Measurements from ENCODE around the gene FAM111A.
"Not testable (repeated sequence)": the region's sequence is repeated elsewhere in the genome, so short reads cannot be mapped to it uniquely, and the experiment has no call there.

The FAM111A gene

GRCh38 chr11:59135648-59136461 is 6.8 kb upstream of the FAM111A start:
- no peak for DNase-seq (ENCODE audit: low read depth)
- peak; percentile 100 for TF ChIP-seq CTCF (IDR thresholded peaks at IDR 0.05; ENCODE audit: control insufficient read depth, insufficient read depth, low read depth, low read length, missing control alignments)
- H3K4me3 ChIP-seq (ENCODE audit: control insufficient read depth, low read depth, low read length): no peak overlapping the region

- H3K4me3 ChIP-seq (ENCODE audit: control insufficient read depth, low read depth, low read length); DNase-seq (ENCODE audit: low read depth): not testable (repeated sequence)
Observed at GRCh38 chr11:59136551-59136950, 6.1 kb upstream of the FAM111A start.

- DNase-seq (ENCODE audit: low read depth): no peak
- no peak for TF ChIP-seq CTCF (IDR thresholded peaks at IDR 0.05; ENCODE audit: control insufficient read depth, insufficient read depth, low read depth, low read length, missing control alignments)
- no peak overlapping the region for H3K4me3 ChIP-seq (ENCODE audit: control insufficient read depth, low read depth, low read length)
Observed at GRCh38 chr11:59137190-59137589, 5.5 kb upstream of the FAM111A start.

GRCh38 chr11:59138643-59139042 is 4.0 kb upstream of the FAM111A start:
- no peak overlapping the region for H3K4me3 ChIP-seq (ENCODE audit: control insufficient read depth, low read depth, low read length)
- no peak for DNase-seq (ENCODE audit: low read depth)
- no peak for TF ChIP-seq CTCF (IDR thresholded peaks at IDR 0.05; ENCODE audit: control insufficient read depth, insufficient read depth, low read depth, low read length, missing control alignments)

- no peak overlapping the region for H3K4me3 ChIP-seq (ENCODE audit: control insufficient read depth, low read depth, low read length)
- no peak for DNase-seq (ENCODE audit: low read depth)
- no peak for TF ChIP-seq CTCF (IDR thresholded peaks at IDR 0.05; ENCODE audit: control insufficient read depth, insufficient read depth, low read depth, low read length, missing control alignments)
Observed at GRCh38 chr11:59141191-59141590, 1.5 kb upstream of the FAM111A start.

- peak overlapping the region; percentile 89 for H3K4me3 ChIP-seq (ENCODE audit: control insufficient read depth, low read depth, low read length)
- DNase-seq (ENCODE audit: low read depth): no peak
- no peak for TF ChIP-seq CTCF (IDR thresholded peaks at IDR 0.05; ENCODE audit: control insufficient read depth, insufficient read depth, low read depth, low read length, missing control alignments)
Observed at GRCh38 chr11:59141673-59142460, 789 bp upstream of the FAM111A start.

GRCh38 chr11:59144096-59144495 is 1.4 kb downstream of the FAM111A start:
- H3K4me3 ChIP-seq (ENCODE audit: control insufficient read depth, low read depth, low read length): peak overlapping the region; percentile 79
- TF ChIP-seq CTCF (IDR thresholded peaks at IDR 0.05; ENCODE audit: control insufficient read depth, insufficient read depth, low read depth, low read length, missing control alignments): no peak
- DNase-seq (ENCODE audit: low read depth): no peak

Measured in AG09309 (cell line).